Anterior cingulate cortex (tissue), 58 donors: ENCODE data around the gene MTA1.
A peak's percentile ranks its signal among the peaks of the same experiment; 100 is the strongest.

Experiments
- DNase-seq, 58 donors: peaks; one replicate each; lab custom pipeline; 2025; lab: John Stamatoyannopoulos, UW

The MTA1 gene

DNA sequence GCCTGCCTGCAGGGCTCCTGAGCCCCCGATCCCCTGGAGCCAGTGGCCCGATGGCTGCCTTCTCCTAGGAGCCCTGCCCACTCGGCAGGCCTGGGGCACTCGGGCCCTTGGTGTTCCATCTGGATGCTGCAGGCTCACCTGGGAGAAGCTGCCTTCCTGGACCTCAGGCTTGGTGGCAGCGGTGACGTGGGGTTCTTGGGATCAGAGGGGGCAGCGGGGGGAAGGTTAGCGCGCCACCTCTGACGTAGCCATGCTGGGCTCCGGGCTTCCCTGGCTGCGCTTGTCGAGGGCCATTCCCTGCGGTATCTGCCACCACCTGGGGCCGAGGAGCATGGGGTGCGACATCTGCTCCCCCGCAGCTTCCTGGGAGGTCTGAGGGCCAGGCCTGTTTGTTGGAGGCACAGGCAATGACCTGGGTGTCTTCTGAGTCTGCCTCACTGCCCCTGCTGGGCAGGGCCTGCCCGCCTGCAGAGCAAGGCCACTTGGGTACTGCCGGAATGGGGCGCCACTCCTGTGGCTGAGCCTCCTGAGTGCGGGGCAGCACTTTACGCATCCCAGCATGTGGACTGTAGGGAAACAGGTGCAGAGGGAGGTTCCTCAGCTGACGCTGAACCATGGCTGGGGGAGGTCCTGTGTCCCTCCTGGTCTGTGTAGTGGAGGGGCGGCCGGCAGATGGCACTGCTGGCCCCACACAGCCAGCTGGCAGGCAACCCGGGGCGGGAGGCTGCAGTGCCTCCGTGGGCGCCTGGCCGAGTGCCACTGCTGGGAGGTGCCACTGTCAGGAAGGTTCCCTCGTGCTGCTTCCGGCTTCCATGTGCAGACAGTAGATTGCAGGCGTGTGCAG is 20.3 kb downstream of the MTA1 start:
- DNase-seq: peak in 12 of 58 donors; percentile 5 to 57 (median 31)

DNA sequence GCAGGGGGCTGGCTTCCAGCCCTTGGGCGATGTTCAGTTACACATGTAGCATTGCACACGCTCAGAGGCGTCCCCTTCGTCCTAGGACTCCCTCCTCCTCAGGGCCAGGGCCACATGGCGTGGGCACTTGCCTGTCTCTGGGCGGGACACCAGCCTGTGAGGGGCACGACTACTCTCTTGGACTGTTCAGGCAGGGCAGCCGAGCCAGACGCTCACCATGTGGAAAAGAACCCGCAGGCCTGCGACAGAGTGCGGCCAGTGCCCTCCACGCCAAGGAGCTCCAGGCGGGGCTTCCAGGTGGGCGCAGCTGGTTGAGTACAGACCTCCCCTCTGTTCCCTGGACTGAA is 20.9 kb downstream of the MTA1 start:
- no peak for DNase-seq

DNA sequence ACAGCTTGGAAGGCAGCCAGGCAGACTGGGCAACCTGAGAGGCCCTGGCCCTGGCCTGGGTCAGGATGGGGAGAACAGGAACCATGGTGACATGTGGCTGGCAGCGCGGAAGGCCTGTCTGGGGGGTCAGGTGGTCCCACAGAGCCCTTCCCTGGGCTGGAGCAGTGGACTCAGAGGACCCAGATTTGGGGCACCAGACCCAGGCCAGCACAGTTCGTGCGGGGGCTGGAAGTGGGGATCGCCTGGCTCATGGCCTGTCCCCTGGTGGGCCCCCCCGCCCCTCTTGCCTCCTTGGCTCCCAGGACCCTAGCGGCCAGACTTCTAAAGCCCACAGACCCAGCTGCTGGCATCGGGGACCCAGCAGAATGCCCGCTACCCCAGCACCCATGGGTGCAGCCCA is 21.4 kb downstream of the MTA1 start:
- no peak for DNase-seq

DNA sequence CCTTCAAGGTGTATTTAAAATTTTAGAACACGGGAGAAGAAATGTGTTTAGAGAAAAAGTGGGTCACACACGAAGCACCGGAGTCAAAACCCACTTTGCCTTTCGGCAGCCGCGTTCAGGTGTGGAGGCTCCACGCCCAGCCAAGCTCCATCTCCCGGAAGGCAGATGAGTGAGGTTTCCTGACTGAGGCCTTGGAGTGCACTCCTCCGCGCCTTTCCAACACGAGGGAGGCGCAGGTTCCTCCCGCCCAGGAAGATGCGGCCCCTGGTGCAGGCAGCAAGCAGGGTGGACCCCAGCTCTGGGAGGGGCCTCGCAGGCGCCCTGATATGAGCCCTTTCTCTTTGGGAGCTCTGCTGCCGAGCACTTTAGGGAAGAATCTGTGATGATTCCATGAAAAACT is 22.5 kb downstream of the MTA1 start:
- no peak for DNase-seq

DNA sequence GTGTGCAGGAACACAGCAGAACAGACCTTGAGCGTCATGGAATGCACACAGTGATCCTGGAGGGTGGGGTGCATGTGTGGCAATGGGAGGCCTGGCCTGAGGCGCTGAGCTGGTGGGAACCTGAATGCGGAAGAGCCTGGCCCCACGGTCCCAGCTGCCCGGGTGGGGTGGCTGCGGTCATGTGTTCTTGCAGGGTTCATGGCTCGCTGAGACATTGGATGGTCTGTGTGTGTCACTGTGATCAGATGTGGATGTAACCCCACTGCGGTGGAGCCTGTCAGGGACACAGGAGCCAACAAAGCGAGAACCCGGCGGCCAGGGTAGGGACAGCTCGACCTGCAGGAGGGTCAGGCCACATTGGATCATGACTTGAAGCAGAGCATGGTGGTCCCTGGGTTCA is 23.2 kb downstream of the MTA1 start:
- DNase-seq: no peak

DNA sequence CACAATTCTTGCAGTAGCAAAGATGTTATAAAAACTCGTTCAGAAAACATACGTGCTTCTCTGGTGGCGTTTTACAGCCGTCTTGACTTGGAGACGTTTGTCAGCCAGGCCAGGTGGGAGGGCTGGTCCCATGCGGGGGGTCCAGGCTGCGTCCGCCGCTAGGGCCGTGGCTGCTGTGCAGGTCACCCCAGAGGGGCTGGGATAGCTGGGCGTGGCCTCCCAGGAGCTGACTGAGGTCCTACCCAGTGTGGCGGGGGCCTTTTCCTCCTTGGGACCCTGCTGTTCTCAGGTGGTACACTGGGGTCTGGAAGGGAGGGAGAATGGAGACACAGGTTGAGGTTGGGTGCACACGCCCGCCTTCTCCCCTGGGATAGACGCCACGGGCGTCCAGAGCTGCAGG is 25.2 kb downstream of the MTA1 start:
- no peak for DNase-seq

DNA sequence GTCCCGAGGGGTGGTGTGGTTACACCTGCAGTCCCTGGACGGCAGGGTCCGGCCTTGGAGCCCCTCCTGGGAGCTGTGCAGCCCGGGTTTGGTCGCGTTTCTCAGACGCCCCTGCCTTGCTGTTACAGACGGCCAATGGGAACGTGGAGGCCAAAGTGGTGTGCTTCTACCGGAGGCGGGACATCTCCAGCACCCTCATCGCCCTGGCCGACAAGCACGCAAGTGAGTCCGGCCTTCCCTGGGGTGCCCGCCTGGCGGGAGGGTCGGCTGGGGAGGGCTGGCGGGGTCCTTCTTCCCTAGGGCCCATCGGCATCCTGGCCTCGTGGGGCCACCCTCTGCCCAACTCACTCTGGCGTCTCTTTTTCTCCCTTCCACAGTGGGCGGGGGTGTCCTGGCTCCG is 25.7 kb downstream of the MTA1 start:
- DNase-seq: no peak

DNA sequence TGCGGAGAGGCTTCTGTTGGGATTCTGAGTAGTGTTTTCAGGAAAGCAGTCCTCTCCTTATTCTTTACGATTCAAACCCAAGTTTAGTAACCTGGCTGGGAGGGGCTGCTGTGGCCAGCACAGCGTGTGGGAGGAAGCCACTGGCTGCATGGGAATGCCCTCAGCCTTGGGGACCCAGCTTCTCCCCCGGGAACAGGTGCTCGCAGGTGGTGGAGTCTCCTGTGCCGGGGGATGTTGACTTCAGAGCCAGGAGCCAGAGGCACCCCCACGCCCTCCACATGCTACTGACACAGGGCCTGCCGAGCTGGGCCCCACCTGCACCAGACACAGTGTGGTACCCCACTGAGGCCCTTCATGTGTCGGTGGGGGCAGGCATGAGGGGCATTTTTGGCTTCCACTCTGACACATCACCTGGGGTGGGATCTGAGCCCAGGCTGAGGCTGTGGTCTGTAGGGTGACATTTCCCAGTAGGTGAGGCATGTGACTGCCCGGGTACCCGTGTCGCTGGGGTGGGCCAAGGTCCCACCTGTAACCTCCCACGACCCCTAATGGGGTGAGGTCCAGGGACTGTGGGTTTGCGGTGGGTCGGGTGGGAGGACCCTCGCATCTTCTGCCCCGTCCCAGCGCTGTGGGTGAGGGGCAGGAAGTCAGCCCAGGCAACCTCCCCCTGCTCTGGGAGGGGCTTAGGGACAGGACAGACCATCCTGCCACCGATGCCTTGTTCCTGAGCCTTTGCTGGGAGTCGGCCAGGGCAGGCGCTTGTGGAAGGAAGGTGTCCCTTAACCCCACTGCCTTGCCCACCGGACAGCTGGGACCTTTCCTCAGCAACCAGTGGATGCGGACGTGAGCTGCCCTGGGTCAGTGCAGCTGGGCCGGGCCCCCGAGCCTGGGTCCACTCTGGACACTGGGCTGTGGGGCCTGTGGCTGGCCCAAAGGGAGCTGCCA is 26.5 kb downstream of the MTA1 start:
- DNase-seq: no peak

DNA sequence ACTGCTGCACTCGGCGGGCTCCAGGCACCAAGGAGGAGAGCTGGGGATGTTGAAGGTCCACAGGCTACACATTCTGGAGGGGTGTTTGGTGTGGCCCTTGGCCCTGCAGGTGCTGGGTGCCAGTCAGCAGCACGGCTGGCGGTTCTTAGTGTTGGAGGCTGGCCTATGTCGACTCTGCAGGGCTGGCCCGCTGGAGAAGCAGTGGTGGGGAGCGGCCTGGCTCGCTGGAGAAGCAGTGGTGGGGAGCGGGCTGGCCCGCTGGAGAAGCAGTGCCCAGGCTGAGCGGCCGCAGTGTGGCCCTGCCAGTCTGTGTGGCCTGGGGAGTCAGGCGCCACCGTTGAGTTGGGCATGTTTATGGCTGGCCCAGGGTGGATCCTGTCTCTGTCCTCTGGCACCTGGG is 27.3 kb downstream of the MTA1 start:
- no peak for DNase-seq

DNA sequence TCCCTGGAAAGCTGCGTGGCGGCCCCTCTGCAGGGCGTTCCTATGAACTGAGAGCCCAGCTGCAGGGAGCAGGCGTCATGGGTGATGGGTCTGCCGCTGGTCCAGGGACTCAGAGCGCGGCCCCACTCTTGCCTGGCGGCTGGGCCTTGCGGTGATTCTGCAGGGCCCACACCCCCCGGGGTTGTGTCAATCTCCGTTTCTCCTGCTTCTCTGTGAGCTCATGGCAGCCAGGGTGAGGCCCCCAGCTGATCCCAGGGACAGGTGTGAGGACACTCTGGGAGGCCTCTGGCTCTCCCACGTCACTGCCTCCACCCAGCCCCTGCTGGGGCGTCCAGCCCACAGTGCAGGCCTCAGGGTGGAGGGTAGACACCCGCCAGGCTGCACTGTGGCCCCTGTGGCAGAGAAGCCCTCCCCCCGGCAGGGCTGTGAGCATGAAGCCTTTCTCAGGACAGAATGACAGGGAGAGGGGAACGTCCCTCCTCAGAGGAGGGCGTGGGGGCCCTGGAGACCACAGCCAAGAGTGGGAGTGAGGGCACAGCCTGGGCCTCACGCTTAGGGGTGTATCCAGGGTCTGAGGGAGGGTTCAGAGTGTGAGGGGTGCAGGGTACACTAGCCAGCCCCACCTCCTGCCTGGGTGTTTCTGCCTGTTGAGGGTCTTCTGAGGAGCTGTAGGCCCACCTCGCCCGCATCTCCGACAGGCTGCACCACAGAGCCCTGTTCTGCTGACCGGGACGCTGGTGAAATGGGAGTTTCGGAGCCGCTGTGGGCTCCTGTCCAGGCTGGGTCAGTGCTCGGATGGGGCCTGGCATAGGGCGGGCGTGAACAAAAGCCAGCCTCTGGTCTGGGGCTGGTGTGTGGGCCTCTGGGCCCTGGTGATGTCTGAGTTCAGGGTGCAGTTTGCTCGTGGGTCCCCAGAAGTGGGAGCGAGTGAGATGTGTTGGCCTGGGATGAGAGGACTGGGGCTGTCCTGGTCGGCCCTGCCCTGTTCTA is 28.3 kb downstream of the MTA1 start:
- no peak for DNase-seq

DNA sequence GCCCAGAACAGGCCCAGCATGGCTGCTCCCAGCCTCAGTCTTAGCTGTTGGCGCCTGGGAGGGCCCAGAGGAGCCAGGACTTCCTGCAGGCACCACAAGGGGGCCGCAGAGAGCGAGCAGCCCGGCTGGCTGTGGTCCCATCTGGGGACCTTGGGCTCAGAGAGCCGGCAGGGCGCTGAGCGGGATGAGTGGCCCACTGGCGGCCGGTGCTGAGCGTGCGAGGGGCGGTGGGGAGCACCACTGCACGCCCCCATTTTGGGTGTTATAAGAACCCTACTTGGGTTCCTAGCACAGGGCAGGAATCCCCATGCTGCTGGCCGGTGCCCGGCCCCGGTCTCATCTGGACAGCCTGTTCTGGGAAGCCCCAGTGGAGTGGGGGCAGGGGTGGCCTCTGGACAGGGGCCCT is 29.1 kb downstream of the MTA1 start:
- peak in 47 of 58 donors; percentile 19 to 75 (median 48) for DNase-seq

DNA sequence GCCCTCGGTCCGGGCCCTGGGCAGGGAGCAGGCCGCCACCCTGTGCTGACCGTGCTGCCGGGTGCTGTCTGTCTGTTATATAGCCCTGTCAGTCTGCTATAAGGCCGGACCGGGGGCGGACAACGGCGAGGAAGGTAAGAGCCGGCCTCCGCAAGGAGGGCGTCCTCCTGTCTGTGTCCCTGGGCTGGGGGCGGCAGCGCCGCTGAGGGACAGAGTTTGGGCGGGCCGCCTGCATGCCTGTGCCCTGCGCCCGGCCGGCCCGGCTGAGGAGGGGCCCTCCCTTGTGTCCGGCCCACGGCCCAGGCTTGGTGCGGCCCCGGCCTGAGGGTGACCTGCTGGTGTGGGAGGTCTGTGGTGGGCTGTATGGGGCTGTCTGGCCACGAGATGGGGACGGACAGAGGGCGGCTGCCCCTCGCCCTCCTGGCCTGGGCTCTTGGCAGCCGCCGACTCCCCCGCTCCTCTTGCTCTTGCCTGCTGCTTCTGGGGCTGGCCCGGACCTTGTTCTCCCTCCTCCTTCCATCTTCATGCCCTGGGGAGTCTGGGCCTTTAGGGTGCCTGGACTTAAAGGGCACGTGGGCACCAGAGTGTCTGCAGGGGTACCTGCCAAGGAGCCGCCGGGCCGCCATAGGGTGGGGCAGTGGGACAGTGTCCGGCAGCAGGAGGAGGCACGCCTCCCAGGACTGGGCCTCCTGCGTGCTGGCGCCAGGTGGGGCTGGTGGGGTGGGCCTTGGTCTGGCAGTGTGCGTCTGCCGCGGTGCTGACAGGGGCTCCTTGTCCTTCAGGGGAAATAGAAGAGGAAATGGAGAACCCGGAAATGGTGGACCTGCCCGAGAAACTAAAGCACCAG is 29.9 kb downstream of the MTA1 start:
- DNase-seq: no peak

DNA sequence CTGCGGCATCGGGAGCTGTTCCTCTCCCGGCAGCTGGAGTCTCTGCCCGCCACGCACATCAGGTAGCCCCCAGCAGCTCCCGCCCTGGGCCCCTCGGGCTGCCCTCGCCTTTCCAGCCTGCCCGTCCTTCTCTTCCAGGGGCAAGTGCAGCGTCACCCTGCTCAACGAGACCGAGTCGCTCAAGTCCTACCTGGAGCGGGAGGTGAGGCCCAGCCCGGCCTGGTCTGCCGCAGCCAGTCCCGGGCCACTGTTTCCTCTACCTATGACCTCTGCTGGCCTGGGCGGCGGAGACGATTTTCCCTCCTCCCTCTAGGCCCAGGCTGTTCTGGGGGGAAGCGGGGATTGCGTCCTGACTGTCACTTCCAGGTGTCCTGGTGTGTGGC is 30.5 kb downstream of the MTA1 start:
- no peak for DNase-seq

DNA sequence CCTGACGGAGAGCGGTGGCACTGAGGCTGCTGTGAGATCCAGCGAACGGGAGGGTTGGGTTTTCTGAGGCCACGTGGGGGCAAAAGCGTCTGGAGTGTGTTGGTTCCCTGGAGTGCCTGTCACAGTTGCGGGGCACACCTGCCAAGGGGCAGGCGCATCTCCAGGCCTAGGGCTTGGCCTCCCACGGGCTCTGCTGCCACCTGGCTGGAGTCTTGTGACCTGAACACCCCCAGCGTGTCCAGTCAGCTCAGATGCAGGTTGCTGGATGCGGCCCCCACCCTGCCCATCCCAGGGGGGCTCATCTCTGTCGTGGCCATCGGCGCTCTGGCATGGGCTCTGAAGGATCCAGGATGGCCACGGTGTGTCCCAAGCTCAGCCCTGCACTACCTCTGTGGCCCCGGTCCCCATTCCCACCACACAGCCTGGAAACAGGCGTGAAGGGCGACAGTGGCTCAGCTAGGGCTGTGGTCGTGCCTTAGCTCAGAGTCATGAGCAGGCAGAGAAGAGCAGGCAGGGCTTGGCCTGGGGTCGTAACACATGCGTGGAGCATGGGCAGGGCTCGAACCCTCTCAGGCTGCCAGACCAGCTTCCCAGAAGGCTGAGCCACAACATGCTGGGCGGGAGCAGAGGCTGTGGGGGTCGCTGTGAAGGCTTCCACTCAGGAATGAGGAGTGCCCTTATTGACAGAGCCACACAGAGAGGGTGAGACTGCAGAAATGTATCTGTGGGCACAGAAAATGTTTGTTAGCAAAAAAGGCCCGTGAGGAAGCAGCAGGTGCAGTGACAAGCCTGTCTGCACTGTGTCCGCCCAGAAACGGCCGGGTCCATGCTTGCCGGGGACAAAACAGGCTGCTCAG is 31.5 kb downstream of the MTA1 start:
- DNase-seq: no peak

DNA sequence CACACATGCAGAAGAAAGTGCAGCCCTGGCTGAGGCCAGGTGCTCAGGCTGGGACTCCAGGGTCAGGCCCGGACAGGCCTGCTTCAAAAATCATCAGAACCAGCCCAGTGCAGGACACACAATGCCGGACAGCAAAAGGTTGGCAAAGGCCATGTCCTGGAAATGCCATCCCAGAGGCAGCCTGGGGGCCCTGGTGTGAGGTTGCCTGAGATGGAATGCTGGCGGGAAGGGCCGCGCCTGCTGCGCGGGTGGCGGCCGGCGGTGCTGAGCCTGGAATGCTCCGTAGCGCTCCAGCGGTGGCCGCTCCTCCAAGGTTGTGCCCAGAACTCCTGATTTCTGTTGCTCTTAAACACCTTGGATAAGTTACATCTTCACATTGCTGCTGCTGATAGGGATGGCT is 33.3 kb downstream of the MTA1 start:
- no peak for DNase-seq

DNA sequence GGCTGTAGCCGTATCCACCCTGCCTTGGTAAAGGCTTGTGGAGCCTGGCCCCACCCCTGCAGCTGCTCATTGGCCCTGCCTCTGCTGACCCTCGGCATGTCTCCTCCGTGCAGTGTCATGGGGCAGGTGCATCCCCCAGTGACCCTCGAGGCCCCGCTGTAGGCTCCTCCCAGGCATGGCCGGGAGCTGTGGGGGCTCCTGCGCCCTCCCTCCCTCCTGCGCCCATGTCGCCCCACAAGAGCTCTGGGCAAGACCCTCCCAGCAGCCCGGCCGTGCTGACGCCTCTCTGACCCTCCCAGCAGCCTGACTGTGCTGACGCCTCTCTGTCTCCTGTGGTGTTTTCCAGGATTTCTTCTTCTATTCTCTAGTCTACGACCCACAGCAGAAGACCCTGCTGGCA is 34.2 kb downstream of the MTA1 start:
- no peak for DNase-seq

DNA sequence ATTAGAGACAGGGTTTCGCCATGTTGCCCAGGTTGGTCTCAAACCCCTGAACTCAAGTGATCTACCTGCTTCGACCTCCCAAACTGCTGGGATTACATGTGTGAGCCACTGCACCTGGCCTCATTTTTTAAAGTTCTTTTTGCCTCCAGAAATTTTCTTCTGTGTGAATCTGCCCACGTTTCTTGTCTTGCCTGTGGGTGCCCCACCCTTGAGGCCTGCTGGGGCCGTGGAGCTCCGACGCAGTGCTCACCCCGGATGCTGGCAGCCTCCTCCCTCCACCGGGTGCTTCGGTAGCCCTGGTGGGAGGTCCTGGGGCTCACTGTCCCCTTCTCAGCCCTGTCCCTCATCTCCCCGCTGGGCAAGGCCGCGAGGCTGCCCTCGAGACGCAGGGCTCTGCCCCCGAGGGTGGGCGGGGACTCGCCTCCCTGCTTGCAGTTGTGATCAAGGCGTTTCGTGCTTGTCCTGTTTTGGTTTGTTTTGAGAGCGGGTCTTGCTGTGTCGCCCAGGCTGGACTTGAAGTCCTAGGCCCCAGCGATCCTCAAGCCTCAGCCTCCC is 35.5 kb downstream of the MTA1 start:
- no peak for DNase-seq
